GM10266 (cell line): ENCODE results near the gene PCMTD2.

Experiments
- DNase-seq: peaks from one replicate; pipeline ENCODE4 v3.0.0; 2012; ENCODE audit errors: extremely low spot score
- TF ChIP-seq, protein P1 (sequence below): IDR thresholded peaks from 2 replicates; pipeline ENCODE4 v1.5.1; 2012; ENCODE audit warnings: mild to moderate bottlenecking, low read depth; ENCODE audit not compliant: control insufficient read depth, insufficient read depth; ENCODE audit errors: missing control alignments

The PCMTD2 gene

DNA sequence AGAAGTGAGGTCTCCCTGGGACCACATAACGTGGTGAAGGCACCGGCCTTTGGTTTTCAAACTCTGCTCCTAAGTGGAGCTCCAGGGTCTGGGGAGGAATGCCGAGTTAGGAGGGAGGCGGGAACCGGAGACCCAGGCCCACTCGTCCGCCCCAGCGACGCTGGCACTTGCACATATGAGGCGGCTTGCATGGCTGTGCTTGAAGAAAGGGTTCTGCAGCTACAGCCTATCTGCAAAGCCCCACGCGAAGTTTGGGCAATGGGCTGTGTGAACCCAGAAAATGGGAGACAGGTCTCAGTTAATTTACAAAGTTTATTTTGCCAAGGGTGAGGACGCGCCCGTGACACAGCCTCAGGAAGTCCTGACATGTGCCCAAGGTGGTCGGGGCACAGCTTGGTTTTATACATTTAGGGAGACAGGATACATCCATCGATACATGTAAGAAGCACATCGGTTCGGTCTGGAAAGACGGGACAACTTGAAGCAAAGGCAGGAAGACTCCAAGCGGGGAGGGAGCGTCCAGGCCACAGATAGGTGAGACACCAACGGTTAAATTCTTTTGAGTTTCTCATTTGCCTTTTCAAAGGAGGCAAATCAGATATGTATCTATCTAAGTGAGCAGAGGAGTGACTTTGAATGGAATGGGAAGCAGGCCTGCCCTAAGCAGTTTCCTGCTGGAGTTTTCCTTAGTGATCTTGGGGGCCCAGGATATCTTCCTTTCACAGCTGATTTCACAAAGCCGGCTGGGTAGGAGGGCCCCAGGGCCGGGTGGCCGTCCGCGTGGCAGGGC lies 782 bp upstream of the PCMTD2 start:
- TF ChIP-seq, protein P1, sequence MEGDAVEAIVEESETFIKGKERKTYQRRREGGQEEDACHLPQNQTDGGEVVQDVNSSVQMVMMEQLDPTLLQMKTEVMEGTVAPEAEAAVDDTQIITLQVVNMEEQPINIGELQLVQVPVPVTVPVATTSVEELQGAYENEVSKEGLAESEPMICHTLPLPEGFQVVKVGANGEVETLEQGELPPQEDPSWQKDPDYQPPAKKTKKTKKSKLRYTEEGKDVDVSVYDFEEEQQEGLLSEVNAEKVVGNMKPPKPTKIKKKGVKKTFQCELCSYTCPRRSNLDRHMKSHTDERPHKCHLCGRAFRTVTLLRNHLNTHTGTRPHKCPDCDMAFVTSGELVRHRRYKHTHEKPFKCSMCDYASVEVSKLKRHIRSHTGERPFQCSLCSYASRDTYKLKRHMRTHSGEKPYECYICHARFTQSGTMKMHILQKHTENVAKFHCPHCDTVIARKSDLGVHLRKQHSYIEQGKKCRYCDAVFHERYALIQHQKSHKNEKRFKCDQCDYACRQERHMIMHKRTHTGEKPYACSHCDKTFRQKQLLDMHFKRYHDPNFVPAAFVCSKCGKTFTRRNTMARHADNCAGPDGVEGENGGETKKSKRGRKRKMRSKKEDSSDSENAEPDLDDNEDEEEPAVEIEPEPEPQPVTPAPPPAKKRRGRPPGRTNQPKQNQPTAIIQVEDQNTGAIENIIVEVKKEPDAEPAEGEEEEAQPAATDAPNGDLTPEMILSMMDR: no peak
- DNase-seq: no peak

DNA sequence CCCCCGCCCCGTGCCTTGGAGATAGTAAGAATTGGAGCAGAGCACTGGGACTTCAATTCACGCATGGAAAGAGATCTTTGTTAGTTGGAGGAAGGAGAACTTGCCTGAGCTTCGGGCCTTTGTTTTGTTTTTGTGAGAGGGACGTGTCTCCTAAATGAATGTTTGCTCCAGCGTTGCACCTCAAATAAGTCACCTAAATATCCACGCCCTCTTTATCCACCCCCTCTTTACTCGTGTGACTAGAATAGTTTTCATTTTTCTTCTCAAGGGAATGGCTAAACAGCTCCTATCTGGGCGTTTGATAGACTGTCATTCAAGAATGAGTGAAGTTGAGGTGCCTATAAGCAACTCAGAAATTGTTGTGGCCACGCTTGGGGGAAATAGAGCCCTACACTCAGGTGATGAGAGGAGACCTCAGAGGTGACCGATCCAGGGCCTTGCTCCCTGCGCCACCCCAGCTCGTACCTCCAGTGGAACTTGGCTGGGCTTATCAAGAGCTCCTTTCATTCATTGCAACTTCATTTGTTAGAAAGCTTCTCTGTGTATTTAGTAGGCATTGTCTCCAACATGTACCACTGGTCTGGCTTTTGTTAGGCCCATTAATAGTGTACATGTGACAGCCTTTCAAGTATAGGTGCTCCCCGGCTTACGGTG lies 861 bp downstream of the PCMTD2 start:
- no peak for DNase-seq
- TF ChIP-seq, protein P1: no peak

DNA sequence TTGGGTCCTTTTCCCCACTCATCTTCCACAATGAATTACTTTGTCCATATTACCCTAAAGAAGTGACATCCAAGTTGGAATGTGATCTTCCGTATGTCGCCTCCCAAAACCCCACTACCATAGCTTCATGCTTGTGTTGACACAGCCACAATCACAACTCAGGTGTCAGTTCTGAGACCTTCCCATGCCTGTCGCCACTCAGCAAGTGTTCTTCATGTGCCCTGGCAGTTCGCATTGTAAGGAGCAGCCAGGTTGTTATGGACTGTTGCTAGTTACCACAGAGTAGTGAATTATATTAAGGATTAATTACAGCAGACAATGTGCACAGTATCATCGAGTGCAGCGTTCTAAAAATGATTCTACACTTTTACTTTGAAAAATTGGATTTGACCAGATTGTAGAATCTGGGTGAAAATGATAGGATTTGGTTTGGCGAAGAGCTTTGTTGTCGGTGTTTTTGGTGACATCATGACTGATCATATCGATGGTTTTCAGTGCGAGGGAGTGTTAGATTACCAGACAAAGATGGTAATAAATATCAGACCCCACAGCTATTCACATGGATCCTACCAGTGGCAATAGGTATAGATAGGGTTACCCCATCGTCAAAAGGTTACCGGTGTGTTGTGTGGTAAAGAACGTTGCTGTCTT lies 1.7 kb downstream of the PCMTD2 start:
- TF ChIP-seq, protein P1: no peak
- DNase-seq: no peak

DNA sequence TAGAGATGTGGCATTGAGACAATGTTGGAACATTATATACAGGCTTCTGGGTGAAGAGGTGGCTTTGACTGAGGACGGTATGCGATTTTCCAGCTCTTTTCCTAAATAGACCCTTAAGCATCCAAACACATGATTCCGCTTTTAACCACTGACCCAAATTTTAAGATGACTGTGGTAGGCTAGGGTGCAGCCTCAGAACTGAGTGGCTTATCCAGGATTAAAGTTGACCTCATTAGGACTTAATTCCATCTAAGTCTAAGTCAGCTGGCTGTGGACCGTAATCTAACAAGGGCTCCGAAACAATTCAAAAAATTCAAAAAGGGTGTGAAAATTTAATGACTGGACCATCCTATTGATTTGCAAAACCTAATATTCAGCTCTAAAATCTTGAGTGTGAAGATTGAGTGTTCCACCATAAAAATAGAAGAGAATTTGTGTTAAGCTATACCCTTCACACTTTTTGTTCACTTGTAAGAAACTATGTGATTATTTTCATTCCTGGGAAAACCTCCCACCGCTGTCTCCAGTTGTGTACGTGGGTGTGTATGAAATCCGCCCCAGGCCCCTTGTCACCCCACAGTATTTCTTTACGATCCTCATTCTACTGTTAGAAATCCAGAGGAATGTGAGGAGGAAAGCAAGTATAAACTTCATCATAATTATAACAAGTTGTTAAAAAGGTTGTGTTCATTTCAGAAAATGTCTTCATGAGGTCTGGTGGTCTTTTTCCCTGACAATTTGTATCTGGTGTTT lies 2.7 kb downstream of the PCMTD2 start:
- TF ChIP-seq, protein P1: no peak
- no peak for DNase-seq

DNA sequence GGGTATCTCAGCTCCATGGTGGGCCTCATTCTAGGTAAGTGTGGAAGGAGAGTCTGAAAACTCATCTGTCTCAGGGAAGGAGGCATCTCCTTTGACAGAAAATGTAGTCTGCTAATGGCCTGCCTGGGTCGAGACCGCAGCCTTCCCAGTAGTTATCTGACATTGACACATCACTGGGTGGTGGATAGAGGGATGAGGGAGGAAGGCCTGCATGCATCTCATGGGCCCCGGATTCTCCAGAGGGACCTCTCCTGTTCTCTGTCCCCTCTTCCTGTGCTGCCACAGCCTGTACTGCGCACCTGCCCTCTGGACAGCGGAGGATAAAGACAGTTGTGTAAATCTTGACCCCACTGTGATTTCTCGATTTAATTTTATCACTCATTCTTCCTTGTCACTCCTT lies 4.7 kb downstream of the PCMTD2 start:
- DNase-seq: no peak
- TF ChIP-seq, protein P1: no peak

DNA sequence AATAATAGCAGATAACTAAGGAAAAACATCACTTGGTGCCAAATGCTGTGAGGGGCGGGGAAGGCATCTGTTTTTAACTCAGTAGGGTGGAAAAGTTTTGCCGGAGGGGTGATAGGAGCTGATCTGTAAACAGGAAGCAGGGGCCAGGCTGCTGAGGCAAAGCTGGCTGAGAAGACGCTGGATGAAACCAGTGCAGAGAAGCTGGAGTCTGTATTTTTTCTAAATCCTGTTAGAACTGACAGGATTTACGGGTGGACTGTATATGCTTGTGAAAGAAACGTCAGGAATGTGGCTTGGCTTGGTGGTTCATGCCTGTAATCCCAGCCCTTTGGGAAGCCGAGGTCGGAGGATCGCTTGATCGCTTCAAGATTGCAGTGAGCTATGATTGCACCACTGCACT lies 5.6 kb downstream of the PCMTD2 start:
- TF ChIP-seq, protein P1: no peak
- no peak for DNase-seq
